ENCODE data around the gene APOBEC3H.

- no peak for TF ChIP-seq CTCF (IDR thresholded peaks at IDR 0.05)
- no peak for TF ChIP-seq POLR2A (IDR thresholded peaks at IDR 0.05)
Observed at GRCh38 chr22:39087881-39088684, 9.0 kb upstream of the APOBEC3H start.

All from adrenal gland (tissue), 5 donors.